CD4-positive, alpha-beta T cell (primary cell): ENCODE data around the gene ANKDD1B. TPM values are rescaled to one million over a fixed set of nuclear protein-coding genes. Genes with fewer than 3 reads are reported as not detected.
A peak's percentile ranks its signal among the peaks of the same experiment; 100 is the strongest.

Experiments
- ATAC-seq: fragments of 200-7000 bp; cut with Tn5 transposase; one replicate; pipeline ENCODE4 v1.10.0; 2022; ENCODE audit warnings: mild to moderate bottlenecking; ENCODE audit not compliant: poor library complexity
- CTCF ChIA-PET: fragments of 350-600 bp; sonication (Branson Sonifier 250); formaldehyde crosslinking; loops from one replicate; lab custom pipeline; 2021; ENCODE audit warnings: antibody characterized with exemption, inconsistent platforms; lab: Charles Lee
- POLR2A ChIA-PET: fragments of 350-600 bp; sonication (Branson Sonifier 250); formaldehyde crosslinking; loops from one replicate; lab custom pipeline; 2021; ENCODE audit warnings: antibody characterized with exemption, inconsistent platforms; lab: Charles Lee
- DNase-seq, 14 experiments: peaks; one replicate each; pipeline ENCODE4 v3.0.0-alpha.2; 2013 to 2020; ENCODE audit warnings: mixed read lengths in 2 of 14
- H3K27ac ChIP-seq, 2 donors: one replicate each; pipeline versions ENCODE4 v1.5.1 to v1.7.0; 2013; ENCODE audit warnings: low read length in 2 of 2, low read depth in 1 of 2, mild to moderate bottlenecking in 1 of 2
- H3K27me3 ChIP-seq, 2 experiments: 1 replicate in 1 of 2; 2 replicates in 1 of 2; pipeline versions ENCODE4 v1.6.1 to v1.7.0; 2013; ENCODE audit warnings: low read length in 2 of 2, control low read depth in 1 of 2, mild to moderate bottlenecking in 1 of 2, moderate library complexity in 1 of 2; ENCODE audit not compliant: insufficient read depth in 2 of 2, control insufficient read depth in 1 of 2
- H3K36me3 ChIP-seq: one replicate; pipeline ENCODE4 v1.6.1; 2013; ENCODE audit warnings: low read length, control low read depth; ENCODE audit not compliant: insufficient read depth
- H3K4me1 ChIP-seq: one replicate; pipeline ENCODE4 v1.6.1; 2013; ENCODE audit warnings: low read length, control low read depth; ENCODE audit not compliant: insufficient read depth
- H3K4me3 ChIP-seq: one replicate; pipeline ENCODE4 v1.5.1; 2013; ENCODE audit warnings: mild to moderate bottlenecking, low read length, moderate library complexity
- H3K9me3 ChIP-seq, 2 experiments: 1 replicate in 1 of 2; 2 replicates in 1 of 2; pipeline versions ENCODE4 v1.6.1 to v1.7.0; 2013; ENCODE audit warnings: low read length in 2 of 2, mild to moderate bottlenecking in 2 of 2, control low read depth in 1 of 2, moderate library complexity in 1 of 2; ENCODE audit not compliant: control insufficient read depth in 1 of 2, insufficient read depth in 1 of 2
- H3K27ac Mint-ChIP-seq: one replicate; pipeline ENCODE4 v1.8.0; 2020; ENCODE audit warnings: mixed read lengths
- H3K27me3 Mint-ChIP-seq: one replicate; pipeline ENCODE4 v1.8.0; 2021; ENCODE audit warnings: mixed read lengths
- H3K36me3 Mint-ChIP-seq: one replicate; pipeline ENCODE4 v1.8.0; 2021; ENCODE audit warnings: low read depth, mixed read lengths
- H3K4me1 Mint-ChIP-seq: one replicate; pipeline ENCODE4 v1.8.0; 2021; ENCODE audit warnings: low read depth, mixed read lengths
- H3K4me3 Mint-ChIP-seq: one replicate; pipeline ENCODE4 v1.8.0; 2020; ENCODE audit warnings: mild to moderate bottlenecking, mixed read lengths
- H3K9me3 Mint-ChIP-seq: one replicate; pipeline ENCODE4 v1.8.0; 2020; ENCODE audit warnings: mixed read lengths
- CTCF ChIP-seq: fragments of 200-600 bp; IDR thresholded peaks from one replicate; pipeline ENCODE4 v1.8.0; 2022; ENCODE audit warnings: antibody characterized with exemption, mild to moderate bottlenecking
- intact Hi-C, 2 experiments: fragments of 100-400 bp; cut with DNase I in 1 of 2; cut with micrococcal nuclease in 1 of 2; formaldehyde crosslinking; loops; one replicate each; pipeline versions ENCODE4 v1.15.1 to v1.9.0; 2023 to 2025; cut with DNase I, micrococcal nuclease
- total RNA-seq, 174 experiments: library from RNA in 2 of 174; stranded (reverse) in 2 of 174; gene quantifications; one replicate each; pipeline ENCODE4 v1.2.3 and lab custom pipeline; 2021 to 2026

ANKDD1B gene
- total RNA-seq, 2 experiments from 2014 or later: 0.30 TPM; not detected in 1

DNA sequence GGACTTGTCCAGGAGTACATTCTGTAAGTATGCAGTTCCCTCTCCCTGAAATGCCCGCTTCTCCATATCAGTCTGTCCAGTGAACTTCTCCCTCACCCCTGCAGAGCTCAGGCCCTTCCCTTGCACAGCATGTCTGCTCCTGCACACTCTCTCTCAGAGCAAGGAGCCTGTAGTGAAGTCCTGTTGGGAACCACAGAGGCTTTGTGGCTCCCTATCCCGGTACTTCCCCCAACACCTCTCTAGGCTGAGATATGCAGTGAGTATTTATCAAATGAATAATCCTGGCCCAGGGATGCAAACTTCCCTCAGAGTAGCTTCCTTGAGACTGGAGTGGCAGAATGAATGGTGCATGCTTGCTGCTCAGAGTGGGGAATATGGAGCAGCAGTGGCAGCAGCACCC, 57.2 kb downstream of the ANKDD1B start:
- TF ChIP-seq CTCF: no peak
- Mint-ChIP-seq H3K27ac (peak overlapping the region; percentile 60), H3K27me3 (no peaks in the 10 kb centered on the region), H3K4me1 (peaks cover 14% of the 10 kb centered on the region), H3K36me3 (peaks cover 13% of the 10 kb centered on the region), H3K4me3 (peak overlapping the region; percentile 82), H3K9me3 (no peaks in the 10 kb centered on the region)
- CTCF ChIA-PET: no interaction called here
- no peak for ATAC-seq
- intact Hi-C loops: no loop called here
- H3K4me3 ChIP-seq: peak overlapping the region; percentile 56
- H3K9me3 ChIP-seq: no peaks in the 10 kb centered on the region
- peaks cover 12% of the 10 kb centered on the region for H3K4me1 ChIP-seq
- DNase-seq: no peak
- H3K27ac ChIP-seq: no peak overlapping the region
- no peaks in the 10 kb centered on the region for H3K27me3 ChIP-seq
- POLR2A ChIA-PET: interaction anchor here (1.6 kb wide), 1 partner anchor 9 kb away, joined by 5 read pairs; no protein-coding TSS in a partner anchor
- peaks cover 5% of the 10 kb centered on the region for H3K36me3 ChIP-seq

DNA sequence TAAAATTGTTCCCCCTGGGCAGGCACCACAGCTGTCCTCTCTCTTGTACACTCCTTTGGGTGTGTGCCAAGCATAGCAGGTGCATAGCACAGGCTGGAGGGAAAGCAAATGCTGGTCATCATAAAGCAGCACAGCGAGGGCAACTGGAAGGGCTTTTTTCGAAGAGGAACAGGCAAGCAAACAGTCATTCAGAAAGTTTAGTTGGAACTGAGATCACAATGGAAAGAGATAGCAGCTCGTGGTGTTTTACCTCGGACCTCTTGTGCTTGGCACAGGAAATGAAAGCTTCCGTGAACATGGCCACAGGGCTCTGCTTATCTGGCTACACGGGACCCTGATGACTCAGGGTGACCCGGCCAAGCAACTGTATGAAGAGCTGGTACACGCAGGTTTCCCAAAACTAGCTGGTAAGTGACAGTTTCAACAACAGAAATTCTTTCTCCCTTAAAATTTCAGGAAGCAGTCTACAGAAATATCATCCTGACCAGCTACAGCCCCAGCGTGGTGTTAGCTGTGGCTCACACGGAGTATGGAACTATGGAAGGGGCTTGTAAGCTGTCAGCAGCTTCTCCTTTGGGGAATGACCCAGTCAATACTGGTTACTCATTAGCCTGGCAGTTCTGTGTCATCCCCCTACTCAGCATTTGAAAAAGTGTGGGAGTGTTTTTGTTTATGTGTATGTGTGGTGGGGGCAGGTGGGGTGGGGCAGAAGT, 57.9 kb downstream of the ANKDD1B start:
- CTCF ChIA-PET: no interaction called here
- no peak for TF ChIP-seq CTCF
- Mint-ChIP-seq H3K9me3 (no peaks in the 10 kb centered on the region), H3K36me3 (peaks cover 14% of the 10 kb centered on the region), H3K27ac (peak overlapping the region; percentile 60), H3K4me1 (peaks cover 14% of the 10 kb centered on the region), H3K4me3 (peak overlapping the region; percentile 82), H3K27me3 (no peaks in the 10 kb centered on the region)
- Histone ChIP-seq H3K4me3 (peak overlapping the region; percentile 56), H3K9me3 (no peaks in the 10 kb centered on the region), H3K27me3 (no peaks in the 10 kb centered on the region), H3K27ac (peak overlapping the region in 1 of 2 donors; percentile 32), H3K4me1 (peaks cover 12% of the 10 kb centered on the region), H3K36me3 (peaks cover 7% of the 10 kb centered on the region)
- ATAC-seq (peak; percentile 54), DNase-seq (peak in 11 of 14 experiments; percentile 5 to 68 (median 15))
- POLR2A ChIA-PET: interaction anchor here (1.6 kb wide), 1 partner anchor 9 kb away, joined by 5 read pairs; no protein-coding TSS in a partner anchor
- intact Hi-C loops: no loop called here

- no peak for TF ChIP-seq CTCF
- peaks cover 14% of the 10 kb centered on the region for H3K4me1 Mint-ChIP-seq
- H3K36me3 Mint-ChIP-seq: peaks cover 25% of the 10 kb centered on the region
- ATAC-seq: no peak
- H3K27ac ChIP-seq: no peak overlapping the region
- no peaks in the 10 kb centered on the region for H3K9me3 Mint-ChIP-seq
- no peak overlapping the region for H3K4me3 Mint-ChIP-seq
- POLR2A ChIA-PET: no interaction called here
- no peak overlapping the region for H3K4me3 ChIP-seq
- H3K36me3 ChIP-seq: peaks cover 7% of the 10 kb centered on the region
- H3K9me3 ChIP-seq: no peaks in the 10 kb centered on the region
- H3K27ac Mint-ChIP-seq: no peak overlapping the region
- H3K27me3 ChIP-seq: no peaks in the 10 kb centered on the region
- no peaks in the 10 kb centered on the region for H3K27me3 Mint-ChIP-seq
- H3K4me1 ChIP-seq: peaks cover 12% of the 10 kb centered on the region
- intact Hi-C loops: no loop called here
- CTCF ChIA-PET: no interaction called here
- DNase-seq: no peak
Observed at GRCh38 chr5:75670577-75670976, 59.3 kb downstream of the ANKDD1B start.
